Measurements from ENCODE around the gene ACD. TPM values are rescaled to one million over a fixed set of nuclear protein-coding genes. Genes with fewer than 3 reads are reported as not detected.

ACD gene
- total RNA-seq, 1 experiment from 2014 or later, result 34.1 TPM

- H3K18ac ChIP-seq (ENCODE audit: insufficient read length, low read depth, low read length), result no peak overlapping the region
- H4K20me1 ChIP-seq (ENCODE audit: control insufficient read depth, insufficient read depth, insufficient read length), result no peaks in the 10 kb centered on the region
- no peaks in the 10 kb centered on the region for H3K9me3 ChIP-seq (ENCODE audit: control insufficient read depth, low read depth, low read length)
- Mint-ChIP-seq H3K4me1 (peaks cover 8 to 10% of the 10 kb centered on the region in 2 experiments), H3K36me3 (ENCODE audit: insufficient read depth in 1 of 3, low read depth in 3 of 3) (peaks cover 11 to 44% (median 32%) of the 10 kb centered on the region in 3 experiments), H3K4me3 (peak overlapping the region; percentile 12 to 23; a peak in 2 of 5 replicates), H3K9me3 (no peaks in the 10 kb centered on the region; a peak in 1 of 5 replicates), H3K27ac (0 out of 7 replicates have a peak overlapping the region, but pooled peaks of 1 of the 3 experiments have one; percentile 13), H3K27me3 (ENCODE audit: low read depth) (peaks cover 5% of the 10 kb centered on the region)
- H2AFZ ChIP-seq (ENCODE audit: low read length), result no peak overlapping the region
- no peak overlapping the region for H3K23ac ChIP-seq (ENCODE audit: insufficient read length, low read depth, low read length)
- no peaks in the 10 kb centered on the region; the same call in 1 of the 2 replicates for H3K27me3 ChIP-seq (ENCODE audit: insufficient read depth, low read length)
- no peak overlapping the region for H3K27ac ChIP-seq (ENCODE audit: insufficient read length, low read depth, low read length)
- H3K4me2 ChIP-seq (ENCODE audit: insufficient read depth, insufficient read length, low read length), result no peak overlapping the region
- TF ChIP-seq, protein P1, sequence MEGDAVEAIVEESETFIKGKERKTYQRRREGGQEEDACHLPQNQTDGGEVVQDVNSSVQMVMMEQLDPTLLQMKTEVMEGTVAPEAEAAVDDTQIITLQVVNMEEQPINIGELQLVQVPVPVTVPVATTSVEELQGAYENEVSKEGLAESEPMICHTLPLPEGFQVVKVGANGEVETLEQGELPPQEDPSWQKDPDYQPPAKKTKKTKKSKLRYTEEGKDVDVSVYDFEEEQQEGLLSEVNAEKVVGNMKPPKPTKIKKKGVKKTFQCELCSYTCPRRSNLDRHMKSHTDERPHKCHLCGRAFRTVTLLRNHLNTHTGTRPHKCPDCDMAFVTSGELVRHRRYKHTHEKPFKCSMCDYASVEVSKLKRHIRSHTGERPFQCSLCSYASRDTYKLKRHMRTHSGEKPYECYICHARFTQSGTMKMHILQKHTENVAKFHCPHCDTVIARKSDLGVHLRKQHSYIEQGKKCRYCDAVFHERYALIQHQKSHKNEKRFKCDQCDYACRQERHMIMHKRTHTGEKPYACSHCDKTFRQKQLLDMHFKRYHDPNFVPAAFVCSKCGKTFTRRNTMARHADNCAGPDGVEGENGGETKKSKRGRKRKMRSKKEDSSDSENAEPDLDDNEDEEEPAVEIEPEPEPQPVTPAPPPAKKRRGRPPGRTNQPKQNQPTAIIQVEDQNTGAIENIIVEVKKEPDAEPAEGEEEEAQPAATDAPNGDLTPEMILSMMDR (conservative IDR thresholded peaks at IDR 0.05), result no peak
- peaks cover 8% of the 10 kb centered on the region for H3K23me2 ChIP-seq (ENCODE audit: insufficient read length, low read depth, low read length, poor library complexity, severe bottlenecking)
- H3K9ac ChIP-seq (ENCODE audit: extremely low read depth, insufficient read length, low read length), result no peak overlapping the region
- no peak overlapping the region for H2BK15ac ChIP-seq (ENCODE audit: low read depth, low read length)
- no peaks in the 10 kb centered on the region for H3K4me1 ChIP-seq (ENCODE audit: insufficient read depth, low read length)
- no peak overlapping the region for H3K56ac ChIP-seq (ENCODE audit: insufficient read length, low read depth, low read length)
- H4K5ac ChIP-seq (ENCODE audit: insufficient read length, low read depth, low read length), result no peak overlapping the region
- H2BK12ac ChIP-seq (ENCODE audit: insufficient read length, low read depth, low read length), result no peak overlapping the region
- H3K4ac ChIP-seq (ENCODE audit: low read depth, low read length), result no peak overlapping the region
- no CpG with 5 or more reads among the region's 4 CpGs for whole genome bisulfite sequencing (ENCODE audit: extremely low coverage, insufficient read length, low lambda C conversion rate)
- DNase-seq, result no peak
- no peak overlapping the region for H4K8ac ChIP-seq (replicated peaks; ENCODE audit: insufficient read length, low read depth, low read length)
- H2BK120ac ChIP-seq (ENCODE audit: low read depth, low read length, poor library complexity, severe bottlenecking), result no peak overlapping the region
- no peak overlapping the region for H3K14ac ChIP-seq (ENCODE audit: insufficient read depth, low read length)
- no peak overlapping the region for H2BK5ac ChIP-seq (ENCODE audit: insufficient read length, low read length)
- H3K79me2 ChIP-seq (ENCODE audit: insufficient read depth, low read length), result no peaks in the 10 kb centered on the region
- no peaks in the 10 kb centered on the region for H3K79me1 ChIP-seq (ENCODE audit: insufficient read depth, low read depth, low read length, poor library complexity, severe bottlenecking)
- H2BK20ac ChIP-seq (ENCODE audit: low read depth, low read length, poor library complexity, severe bottlenecking), result no peak overlapping the region
- no peak overlapping the region for H2AK5ac ChIP-seq (ENCODE audit: insufficient read length, low read length)
- no peak overlapping the region for H4K91ac ChIP-seq (ENCODE audit: insufficient read length, low read depth, low read length)
- no peak overlapping the region for H3T11ph ChIP-seq (ENCODE audit: low read length)
Measured at GRCh38 chr16:67655363-67655762, 4.7 kb downstream of the ACD start.

Measured in H9 (cell line).